SK-N-SH (cell line): ENCODE results near the gene TMEM255B. TPM values are rescaled to one million over a fixed set of nuclear protein-coding genes. Genes with fewer than 3 reads are reported as not detected.

Experiments used
- CTCF ChIA-PET: fragments of 300-600, 350-600 bp; formaldehyde crosslinking; extraction: SDS; loops from one replicate; lab custom pipeline; 2021; lab: Yijun Ruan, JAX
- POLR2A ChIA-PET: fragments of 350-600 bp; sonication (Branson Sonifier 250); formaldehyde crosslinking; extraction: SDS; loops from one replicate; lab custom pipeline; 2020; ENCODE audit warnings: antibody characterized with exemption, inconsistent platforms; lab: Yijun Ruan, JAX
- DNase-seq: peaks from one replicate; pipeline ENCODE4 v3.0.0; 2012
- H2AFZ ChIP-seq: fragments of 200-600 bp; sonication (generic); 2 replicates; pipeline ENCODE4 v1.8.1; 2016; ENCODE audit warnings: antibody characterized with exemption, mild to moderate bottlenecking, low read depth
- H3F3A ChIP-seq: fragments of 200-600 bp; sonication (generic); replicated peaks from 2 replicates; pipeline ENCODE3; 2016; ENCODE audit warnings: antibody characterized with exemption, mild to moderate bottlenecking; ENCODE audit not compliant: insufficient read depth
- H3K27ac ChIP-seq, 2 experiments: fragments of 200-500 bp in 1 of 2; fragments of 200-600 bp in 1 of 2; sonication (Bioruptor generic) in 1 of 2; sonication (generic), shearing (Covaris generic) in 1 of 2; 2 replicates each; pipeline versions ENCODE4 v1.5.1 to v1.6.1; 2014 to 2016; ENCODE audit warnings: low read depth in 2 of 2, inconsistent platforms in 1 of 2, low read length in 1 of 2, mild to moderate bottlenecking in 1 of 2, mixed read lengths in 1 of 2
- H3K27me3 ChIP-seq: fragments of 200-600 bp; sonication (generic), shearing (Covaris generic); 2 replicates; pipeline ENCODE4 v1.6.1; 2016; ENCODE audit warnings: mixed run types; ENCODE audit not compliant: insufficient read depth
- H3K36me3 ChIP-seq, 2 experiments: fragments of 200-500 bp in 1 of 2; fragments of 200-600 bp in 1 of 2; sonication (Bioruptor generic) in 1 of 2; sonication (generic) in 1 of 2; replicated peaks in 1 of 2; 2 replicates each; pipeline versions ENCODE3 to v1.5.1; 2014 to 2016; ENCODE audit warnings: low read length in 1 of 2, mild to moderate bottlenecking in 1 of 2; ENCODE audit not compliant: insufficient read depth in 2 of 2, control insufficient read depth in 1 of 2
- H3K4me1 ChIP-seq, 2 experiments: fragments of 200-500 bp in 1 of 2; fragments of 200-600 bp in 1 of 2; sonication (Bioruptor generic) in 1 of 2; sonication (generic), shearing (Covaris generic) in 1 of 2; 2 replicates each; pipeline versions ENCODE4 v1.5.1 to v1.6.1; 2014 to 2016; ENCODE audit warnings: low read depth in 1 of 2, low read length in 1 of 2, mixed run types in 1 of 2; ENCODE audit not compliant: insufficient read depth in 2 of 2, control insufficient read depth in 1 of 2
- H3K4me2 ChIP-seq: fragments of 200-600 bp; sonication (generic), shearing (Covaris generic); 2 replicates; pipeline ENCODE4 v1.6.1; 2017; ENCODE audit warnings: mixed run types
- H3K4me3 ChIP-seq, 2 experiments: fragments of 200-500 bp in 1 of 2; fragments of 200-600 bp in 1 of 2; sonication (Bioruptor generic) in 1 of 2; sonication (generic), shearing (Covaris generic) in 1 of 2; 2 replicates each; pipeline versions ENCODE4 v1.5.1 to v1.8.1; 2014 to 2016; ENCODE audit warnings: low read depth in 2 of 2, inconsistent platforms in 1 of 2, low read length in 1 of 2, mild to moderate bottlenecking in 1 of 2, mixed read lengths in 1 of 2, moderate library complexity in 1 of 2
- H3K79me2 ChIP-seq: fragments of 200-600 bp; sonication (generic); 2 replicates; pipeline ENCODE4 v1.8.1; 2017; ENCODE audit warnings: mild to moderate bottlenecking; ENCODE audit not compliant: insufficient read depth
- H3K9ac ChIP-seq: fragments of 200-600 bp; sonication (generic); 2 replicates; pipeline ENCODE4 v1.6.1; 2017; ENCODE audit warnings: mixed run types
- H3K9me2 ChIP-seq: fragments of 200-600 bp; sonication (generic); 2 replicates; pipeline ENCODE4 v1.6.1; 2017; ENCODE audit warnings: mixed run types
- H3K9me3 ChIP-seq: fragments of 200-600 bp; sonication (generic); 2 replicates; pipeline ENCODE4 v1.6.1; 2017; ENCODE audit warnings: mixed run types, mild to moderate bottlenecking, moderate library complexity
- H4K20me1 ChIP-seq: fragments of 200-600 bp; sonication (generic); 2 replicates; pipeline ENCODE4 v1.6.1; 2017; ENCODE audit warnings: mild to moderate bottlenecking, mixed run types; ENCODE audit not compliant: insufficient read depth
- CHD2 ChIP-seq: fragments of 150-350 bp; IDR thresholded peaks from 2 replicates; pipeline ENCODE4 v1.6.1; 2018; ENCODE audit warnings: low read length; ENCODE audit not compliant: partially characterized antibody
- ELF1 ChIP-seq: IDR thresholded peaks from 2 replicates; pipeline ENCODE4 v1.4.0; 2012
- EP300 ChIP-seq, 2 experiments: IDR thresholded peaks; 2 replicates each; pipeline versions ENCODE4 v1.4.0 to v1.6.1; 2012; ENCODE audit warnings: borderline replicate concordance in 1 of 2, low read depth in 1 of 2, low read length in 1 of 2
- EZH2phosphoT487 ChIP-seq: fragments of 200-600 bp; sonication (generic); IDR thresholded peaks from 2 replicates; pipeline ENCODE4 v1.6.1; 2017; ENCODE audit warnings: low read depth, mixed run types, mild to moderate bottlenecking, antibody characterized with exemption, moderate library complexity, borderline replicate concordance
- FOSL2 ChIP-seq: IDR thresholded peaks from 2 replicates; pipeline ENCODE4 v1.4.0; 2012; ENCODE audit warnings: low read depth, mild to moderate bottlenecking, moderate library complexity, borderline replicate concordance
- FOXM1 ChIP-seq: IDR thresholded peaks from 2 replicates; pipeline ENCODE4 v1.4.0; 2012; ENCODE audit warnings: low read depth, mild to moderate bottlenecking
- GABPA ChIP-seq: IDR thresholded peaks from 2 replicates; pipeline ENCODE4 v1.4.0; 2012; ENCODE audit warnings: low read depth, mild to moderate bottlenecking
- JUND ChIP-seq: IDR thresholded peaks from 2 replicates; pipeline ENCODE4 v1.4.0; 2012
- MXI1 ChIP-seq: IDR thresholded peaks from 2 replicates; pipeline ENCODE4 v1.6.1; 2012; ENCODE audit warnings: mild to moderate bottlenecking, low read depth, low read length, improper control_type of control experiment
- NRF1 ChIP-seq: IDR thresholded peaks from 2 replicates; pipeline ENCODE4 v1.6.1; 2012; ENCODE audit warnings: low read depth, mild to moderate bottlenecking, low read length
- POLR2AphosphoS5 ChIP-seq: IDR thresholded peaks from 2 replicates; pipeline ENCODE4 v1.6.1; 2012; ENCODE audit warnings: low read depth, low read length
- RCOR1 ChIP-seq: fragments of 150-350 bp; IDR thresholded peaks from 2 replicates; pipeline ENCODE4 v1.6.1; 2017; ENCODE audit warnings: antibody characterized with exemption, low read length
- RFX5 ChIP-seq: IDR thresholded peaks from 2 replicates; pipeline ENCODE4 v1.6.1; 2012; ENCODE audit warnings: mild to moderate bottlenecking, improper control_type of control experiment, low read length
- SIN3A ChIP-seq: IDR thresholded peaks from 2 replicates; pipeline ENCODE4 v1.6.1; 2012; ENCODE audit warnings: low read depth, mild to moderate bottlenecking, low read length, moderate library complexity, borderline replicate concordance
- TEAD4 ChIP-seq: IDR thresholded peaks from 2 replicates; pipeline ENCODE4 v1.4.0; 2012; ENCODE audit warnings: mild to moderate bottlenecking, borderline replicate concordance; ENCODE audit not compliant: insufficient read depth
- YY1 ChIP-seq: IDR thresholded peaks from 2 replicates; pipeline ENCODE4 v1.4.0; 2012; ENCODE audit warnings: low read depth, mild to moderate bottlenecking
- WGBS: methylation state at CpG from one replicate; pipeline ENCODE4 v1.1.6; 2017; ENCODE audit warnings: low lambda C conversion rate; 5-methylcytosine and 5-hydroxymethylcytosine counted together
- polyA plus RNA-seq, 3 experiments: library from polyadenylated mRNA; depleted of rRNA; stranded (reverse); fragments of >200 nt; gene quantifications; 2 replicates each; pipeline ENCODE4 v1.2.3, GENCODE V29; 2012
- TF ChIP-seq, protein P1 (sequence below): fragments of 150-350 bp; IDR thresholded peaks from 2 replicates; pipeline ENCODE4 v1.6.1; 2017; ENCODE audit warnings: antibody characterized with exemption, low read length, low read depth, borderline replicate concordance
- TF ChIP-seq, protein P2 (sequence below): fragments of 150-350 bp; IDR thresholded peaks from 2 replicates; pipeline ENCODE4 v1.6.1; 2016; ENCODE audit warnings: mild to moderate bottlenecking, low read depth, low read length
- TF ChIP-seq, protein P3 (sequence below): fragments of 200-600 bp; sonication (generic); IDR thresholded peaks from 2 replicates; pipeline ENCODE4 v1.6.1; 2017; ENCODE audit warnings: antibody characterized with exemption, mild to moderate bottlenecking, moderate library complexity

TMEM255B gene
- polyA plus RNA-seq, 1 of the 3 experiments (the other 2 are of a cell fraction), result 14.8 TPM

DNA sequence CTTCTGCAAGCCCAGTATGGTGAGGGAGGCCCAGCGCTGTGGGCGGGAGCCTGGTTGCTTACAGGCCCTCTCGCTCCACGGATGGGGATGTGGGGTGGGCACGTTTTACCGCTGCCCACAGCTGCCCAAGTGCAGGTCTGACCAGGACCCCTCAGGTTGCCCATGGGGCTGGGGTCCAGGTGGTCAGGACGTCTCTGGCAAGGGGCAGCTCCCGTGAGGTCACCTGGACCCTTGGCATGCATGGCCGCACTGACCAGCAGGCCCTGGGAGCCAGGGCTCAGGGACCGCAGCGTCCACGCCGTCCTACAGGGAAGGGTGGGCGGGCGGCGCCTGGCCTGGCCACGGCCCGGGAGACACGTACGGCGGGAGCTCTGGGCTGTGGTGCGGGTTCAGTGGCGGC, 72.0 kb downstream of the TMEM255B start:
- Histone ChIP-seq H3K27me3 (no peaks in the 10 kb centered on the region), H3K36me3 (peaks cover 0 to 44% of the 10 kb centered on the region in 2 experiments), H3F3A (peaks cover 5% of the 10 kb centered on the region), H3K27ac (no peak overlapping the region; a peak in 1 of 4 replicates), H2AFZ (no peak overlapping the region), H3K4me2 (no peak overlapping the region), H3K79me2 (no peaks in the 10 kb centered on the region), H3K9me2 (no peaks in the 10 kb centered on the region), H4K20me1 (no peaks in the 10 kb centered on the region), H3K9me3 (no peaks in the 10 kb centered on the region), H3K9ac (no peak overlapping the region), H3K4me3 (no peak overlapping the region), H3K4me1 (peaks cover 4 to 8% of the 10 kb centered on the region in 2 experiments; a peak in 2 of 4 replicates)
- DNase-seq, result no peak
- POLR2A ChIA-PET, result no interaction called here
- WGBS, result 96% methylated on average over 4 of the region's 23 CpGs
- CTCF ChIA-PET, result no interaction called here
- TF ChIP-seq MXI1 (no peak), CHD2 (no peak), ELF1 (no peak), GABPA (no peak), POLR2AphosphoS5 (no peak), FOSL2 (no peak), RCOR1 (no peak), EP300 (IDR thresholded peaks at IDR 0.05; ENCODE audit: borderline replicate concordance in 1 of 2, low read depth in 1 of 2, low read length in 1 of 2) (no peak), YY1 (no peak), TEAD4 (no peak), JUND (no peak), NRF1 (no peak), SIN3A (no peak), EZH2phosphoT487 (no peak)
- TF ChIP-seq, protein P1, sequence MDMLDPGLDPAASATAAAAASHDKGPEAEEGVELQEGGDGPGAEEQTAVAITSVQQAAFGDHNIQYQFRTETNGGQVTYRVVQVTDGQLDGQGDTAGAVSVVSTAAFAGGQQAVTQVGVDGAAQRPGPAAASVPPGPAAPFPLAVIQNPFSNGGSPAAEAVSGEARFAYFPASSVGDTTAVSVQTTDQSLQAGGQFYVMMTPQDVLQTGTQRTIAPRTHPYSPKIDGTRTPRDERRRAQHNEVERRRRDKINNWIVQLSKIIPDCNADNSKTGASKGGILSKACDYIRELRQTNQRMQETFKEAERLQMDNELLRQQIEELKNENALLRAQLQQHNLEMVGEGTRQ, result no peak
- TF ChIP-seq, protein P2, sequence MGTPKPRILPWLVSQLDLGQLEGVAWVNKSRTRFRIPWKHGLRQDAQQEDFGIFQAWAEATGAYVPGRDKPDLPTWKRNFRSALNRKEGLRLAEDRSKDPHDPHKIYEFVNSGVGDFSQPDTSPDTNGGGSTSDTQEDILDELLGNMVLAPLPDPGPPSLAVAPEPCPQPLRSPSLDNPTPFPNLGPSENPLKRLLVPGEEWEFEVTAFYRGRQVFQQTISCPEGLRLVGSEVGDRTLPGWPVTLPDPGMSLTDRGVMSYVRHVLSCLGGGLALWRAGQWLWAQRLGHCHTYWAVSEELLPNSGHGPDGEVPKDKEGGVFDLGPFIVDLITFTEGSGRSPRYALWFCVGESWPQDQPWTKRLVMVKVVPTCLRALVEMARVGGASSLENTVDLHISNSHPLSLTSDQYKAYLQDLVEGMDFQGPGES, result no peak

DNA sequence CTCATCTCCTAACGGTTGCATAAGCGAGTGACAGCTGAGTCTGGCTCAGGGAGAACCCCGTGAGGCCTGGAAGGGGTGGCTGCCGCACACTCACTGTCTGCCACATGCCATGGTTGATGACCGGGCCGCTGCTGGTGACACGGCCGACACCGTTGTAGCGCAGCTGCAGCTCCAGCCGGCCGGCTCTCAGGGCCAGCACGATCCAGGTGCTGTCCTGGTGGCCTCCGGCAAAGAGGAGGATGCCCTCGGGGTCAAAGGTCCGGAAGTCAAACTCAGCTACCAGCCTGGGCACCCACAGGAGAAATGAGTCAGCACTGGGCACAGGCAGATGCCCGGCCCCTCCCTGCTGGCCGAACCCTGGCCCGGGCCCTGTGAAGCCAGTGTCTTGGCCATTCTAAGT, 73.2 kb downstream of the TMEM255B start:
- H3K4me3 ChIP-seq, result no peak overlapping the region
- H3K9me2 ChIP-seq, result no peaks in the 10 kb centered on the region
- H4K20me1 ChIP-seq, result no peaks in the 10 kb centered on the region
- H2AFZ ChIP-seq, result no peak overlapping the region
- ChIA-PET POLR2A (no interaction called here), CTCF (no interaction called here)
- WGBS, result 100% methylated on average over 1 of the region's 19 CpGs
- no peak overlapping the region for H3K4me2 ChIP-seq
- no peak overlapping the region for H3K27ac ChIP-seq
- no peaks in the 10 kb centered on the region for H3K79me2 ChIP-seq
- peaks cover 8 to 13% of the 10 kb centered on the region in 2 experiments; a peak in 3 of 4 replicates for H3K4me1 ChIP-seq
- H3K9me3 ChIP-seq, result no peaks in the 10 kb centered on the region
- H3K27me3 ChIP-seq, result no peaks in the 10 kb centered on the region
- peaks cover 8% of the 10 kb centered on the region for H3F3A ChIP-seq
- no peak for DNase-seq
- peaks cover 0 to 37% of the 10 kb centered on the region in 2 experiments for H3K36me3 ChIP-seq
- TF ChIP-seq, protein P1, result no peak
- TF ChIP-seq YY1 (no peak), RFX5 (no peak), EP300 (IDR thresholded peaks at IDR 0.05; ENCODE audit: borderline replicate concordance in 1 of 2, low read depth in 1 of 2, low read length in 1 of 2) (no peak), ELF1 (no peak), EZH2phosphoT487 (no peak), RCOR1 (no peak), FOXM1 (no peak)
- TF ChIP-seq, protein P3, sequence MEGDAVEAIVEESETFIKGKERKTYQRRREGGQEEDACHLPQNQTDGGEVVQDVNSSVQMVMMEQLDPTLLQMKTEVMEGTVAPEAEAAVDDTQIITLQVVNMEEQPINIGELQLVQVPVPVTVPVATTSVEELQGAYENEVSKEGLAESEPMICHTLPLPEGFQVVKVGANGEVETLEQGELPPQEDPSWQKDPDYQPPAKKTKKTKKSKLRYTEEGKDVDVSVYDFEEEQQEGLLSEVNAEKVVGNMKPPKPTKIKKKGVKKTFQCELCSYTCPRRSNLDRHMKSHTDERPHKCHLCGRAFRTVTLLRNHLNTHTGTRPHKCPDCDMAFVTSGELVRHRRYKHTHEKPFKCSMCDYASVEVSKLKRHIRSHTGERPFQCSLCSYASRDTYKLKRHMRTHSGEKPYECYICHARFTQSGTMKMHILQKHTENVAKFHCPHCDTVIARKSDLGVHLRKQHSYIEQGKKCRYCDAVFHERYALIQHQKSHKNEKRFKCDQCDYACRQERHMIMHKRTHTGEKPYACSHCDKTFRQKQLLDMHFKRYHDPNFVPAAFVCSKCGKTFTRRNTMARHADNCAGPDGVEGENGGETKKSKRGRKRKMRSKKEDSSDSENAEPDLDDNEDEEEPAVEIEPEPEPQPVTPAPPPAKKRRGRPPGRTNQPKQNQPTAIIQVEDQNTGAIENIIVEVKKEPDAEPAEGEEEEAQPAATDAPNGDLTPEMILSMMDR, result no peak
- TF ChIP-seq, all 33 proteins: peak for 0
- H3K9ac ChIP-seq, result no peak overlapping the region
